H9 (cell line): ENCODE measurements around the gene PHF21A. TPM values are rescaled to one million over a fixed set of nuclear protein-coding genes. Genes with fewer than 3 reads are reported as not detected.
A peak's percentile ranks its signal among the peaks of the same experiment; 100 is the strongest.

Experiments used
- DNase-seq: peaks from one replicate; pipeline ENCODE4 v3.0.0-alpha.2; 2017
- H2AFZ ChIP-seq: one replicate; pipeline ENCODE4 v1.6.1; 2013; ENCODE audit warnings: mild to moderate bottlenecking, low read length, control low read depth, moderate library complexity
- H2AK5ac ChIP-seq: 2 replicates; pipeline ENCODE4 v1.6.1; 2013; ENCODE audit warnings: low read length, control low read depth, mixed read lengths; ENCODE audit not compliant: insufficient read length
- H2BK120ac ChIP-seq: one replicate; pipeline ENCODE4 v1.6.1; 2013; ENCODE audit warnings: low read depth, mild to moderate bottlenecking, low read length, control low read depth, inconsistent platforms; ENCODE audit not compliant: poor library complexity, severe bottlenecking
- H2BK12ac ChIP-seq: 2 replicates; pipeline ENCODE4 v1.6.1; 2013; ENCODE audit warnings: low read length, control low read depth, mixed read lengths, low read depth; ENCODE audit not compliant: insufficient read length
- H2BK15ac ChIP-seq: 2 replicates; pipeline ENCODE4 v1.6.1; 2013; ENCODE audit warnings: low read depth, low read length, control low read depth
- H2BK20ac ChIP-seq: one replicate; pipeline ENCODE4 v1.6.1; 2013; ENCODE audit warnings: low read depth, mild to moderate bottlenecking, low read length, control low read depth, inconsistent platforms; ENCODE audit not compliant: poor library complexity, severe bottlenecking
- H2BK5ac ChIP-seq: 2 replicates; pipeline ENCODE4 v1.6.1; 2013; ENCODE audit warnings: low read length, control low read depth, mixed read lengths; ENCODE audit not compliant: insufficient read length
- H3K14ac ChIP-seq: 2 replicates; pipeline ENCODE4 v1.6.1; 2013; ENCODE audit warnings: low read length, control low read depth; ENCODE audit not compliant: insufficient read depth
- H3K18ac ChIP-seq: 2 replicates; pipeline ENCODE4 v1.6.1; 2013; ENCODE audit warnings: low read depth, mild to moderate bottlenecking, mixed read lengths, low read length, control low read depth; ENCODE audit not compliant: insufficient read length
- H3K23ac ChIP-seq: 2 replicates; pipeline ENCODE4 v1.6.1; 2013; ENCODE audit warnings: low read length, control low read depth, mixed read lengths, low read depth; ENCODE audit not compliant: insufficient read length
- H3K23me2 ChIP-seq: 2 replicates; pipeline ENCODE4 v1.6.1; 2013; ENCODE audit warnings: low read depth, mild to moderate bottlenecking, mixed read lengths, low read length, control low read depth; ENCODE audit not compliant: insufficient read length, poor library complexity, severe bottlenecking
- H3K27ac ChIP-seq: 2 replicates; pipeline ENCODE4 v1.5.1; 2013; ENCODE audit warnings: low read length, control low read depth, mixed read lengths, low read depth; ENCODE audit not compliant: insufficient read length
- H3K27me3 ChIP-seq: 2 replicates; pipeline ENCODE4 v1.6.1; 2013; ENCODE audit warnings: low read length, control low read depth, inconsistent platforms; ENCODE audit not compliant: insufficient read depth
- H3K4ac ChIP-seq: 2 replicates; pipeline ENCODE4 v1.6.1; 2013; ENCODE audit warnings: low read depth, mild to moderate bottlenecking, control low read depth, inconsistent platforms, low read length, moderate library complexity
- H3K4me1 ChIP-seq: 2 replicates; pipeline ENCODE4 v1.6.1; 2013; ENCODE audit warnings: low read length, control low read depth, inconsistent platforms; ENCODE audit not compliant: insufficient read depth
- H3K4me2 ChIP-seq: 2 replicates; pipeline ENCODE4 v1.6.1; 2013; ENCODE audit warnings: low read length, control low read depth, mixed read lengths; ENCODE audit not compliant: insufficient read length, insufficient read depth
- H3K56ac ChIP-seq: 2 replicates; pipeline ENCODE4 v1.6.1; 2013; ENCODE audit warnings: low read depth, mild to moderate bottlenecking, mixed read lengths, low read length, control low read depth; ENCODE audit not compliant: insufficient read length
- H3K79me1 ChIP-seq: 2 replicates; pipeline ENCODE4 v1.6.1; 2013; ENCODE audit warnings: low read depth, mild to moderate bottlenecking, moderate library complexity, low read length, control low read depth, inconsistent platforms; ENCODE audit not compliant: insufficient read depth, poor library complexity, severe bottlenecking
- H3K79me2 ChIP-seq: 2 replicates; pipeline ENCODE4 v1.6.1; 2013; ENCODE audit warnings: low read length, control low read depth, inconsistent platforms; ENCODE audit not compliant: insufficient read depth
- H3K9ac ChIP-seq: 2 replicates; pipeline ENCODE4 v1.6.1; 2013; ENCODE audit warnings: low read length, control low read depth, mixed read lengths; ENCODE audit not compliant: insufficient read length; ENCODE audit errors: extremely low read depth
- H3K9me3 ChIP-seq: one replicate; pipeline ENCODE4 v1.6.1; 2013; ENCODE audit warnings: low read depth, low read length, inconsistent platforms; ENCODE audit not compliant: control insufficient read depth
- H3T11ph ChIP-seq: one replicate; pipeline ENCODE4 v1.6.1; 2013; ENCODE audit warnings: mild to moderate bottlenecking, low read length, control low read depth, inconsistent platforms
- H4K20me1 ChIP-seq: one replicate; pipeline ENCODE4 v1.6.1; 2013; ENCODE audit not compliant: control insufficient read depth, insufficient read length, insufficient read depth
- H4K5ac ChIP-seq: 2 replicates; pipeline ENCODE4 v1.6.1; 2013; ENCODE audit warnings: low read depth, mild to moderate bottlenecking, mixed read lengths, low read length, control low read depth; ENCODE audit not compliant: insufficient read length
- H4K8ac ChIP-seq: replicated peaks from 2 replicates; pipeline ENCODE4 v1.6.1; 2013; ENCODE audit warnings: low read length, control low read depth, mixed read lengths, low read depth; ENCODE audit not compliant: insufficient read length
- H4K91ac ChIP-seq: 2 replicates; pipeline ENCODE4 v1.6.1; 2013; ENCODE audit warnings: low read depth, mild to moderate bottlenecking, moderate library complexity, mixed read lengths, low read length, control low read depth; ENCODE audit not compliant: insufficient read length
- H3K27ac Mint-ChIP-seq, 3 experiments: 2 replicates in 2 of 3; 3 replicates in 1 of 3; pipeline ENCODE4 v1.8.0; 2020 to 2021; ENCODE audit warnings: mixed read lengths in 3 of 3, mild to moderate bottlenecking in 1 of 3, moderate library complexity in 1 of 3
- H3K27me3 Mint-ChIP-seq: 2 replicates; pipeline ENCODE4 v1.8.0; 2021; ENCODE audit warnings: low read depth, mild to moderate bottlenecking, moderate library complexity, mixed read lengths
- H3K36me3 Mint-ChIP-seq, 3 experiments: 2 replicates in 2 of 3; 3 replicates in 1 of 3; pipeline ENCODE4 v1.8.0; 2020 to 2021; ENCODE audit warnings: low read depth in 3 of 3, mixed read lengths in 3 of 3; ENCODE audit not compliant: insufficient read depth in 1 of 3
- H3K4me1 Mint-ChIP-seq, 2 experiments: 2 replicates each; pipeline ENCODE4 v1.8.0; 2020; ENCODE audit warnings: mixed read lengths in 2 of 2
- H3K4me3 Mint-ChIP-seq, 2 experiments: 2 replicates in 1 of 2; 3 replicates in 1 of 2; pipeline ENCODE4 v1.8.0; 2020 to 2021; ENCODE audit warnings: mild to moderate bottlenecking in 2 of 2, mixed read lengths in 2 of 2, moderate library complexity in 1 of 2
- H3K9me3 Mint-ChIP-seq, 2 experiments: 2 replicates in 1 of 2; 3 replicates in 1 of 2; pipeline ENCODE4 v1.8.0; 2020; ENCODE audit warnings: mild to moderate bottlenecking in 2 of 2, mixed read lengths in 2 of 2, moderate library complexity in 1 of 2
- CTCF ChIP-seq: fragments of 200-600 bp; sonication (generic); conservative IDR thresholded peaks from 3 replicates; pipeline ENCODE4 v1.8.0; 2021; ENCODE audit warnings: antibody characterized with exemption, mild to moderate bottlenecking
- WGBS: extraction: QIAGEN DNeasy Blood & Tissue Kit; methylation state at CpG from one replicate; pipeline ENCODE4 v1.1.7; 2013; ENCODE audit warnings: missing lambda C conversion rate, low lambda C conversion rate, mixed read lengths; ENCODE audit not compliant: insufficient read length; ENCODE audit errors: extremely low coverage; 5-methylcytosine and 5-hydroxymethylcytosine counted together
- total RNA-seq: library from RNA; stranded (reverse); gene quantifications from 2 replicates; pipeline ENCODE4 v1.2.1, GENCODE V29; 2021

The PHF21A gene
- total RNA-seq, 1 experiment from 2014 or later = 33.8 TPM

- Histone ChIP-seq H2BK12ac (no peak overlapping the region), H3T11ph (no peak overlapping the region), H3K4me2 (no peak overlapping the region), H3K4me1 (no peaks in the 10 kb centered on the region), H2AK5ac (no peak overlapping the region), H2BK20ac (no peak overlapping the region), H2BK15ac (no peak overlapping the region), H4K5ac (no peak overlapping the region), H3K4ac (no peak overlapping the region), H2AFZ (no peak overlapping the region), H3K9ac (no peak overlapping the region), H3K14ac (no peak overlapping the region), H4K8ac (no peak overlapping the region), H2BK5ac (no peak overlapping the region), H3K23me2 (peaks cover 5% of the 10 kb centered on the region), H3K23ac (no peak overlapping the region), H4K91ac (no peak overlapping the region), H4K20me1 (no peaks in the 10 kb centered on the region), H3K9me3 (no peaks in the 10 kb centered on the region), H3K27ac (no peak overlapping the region), H2BK120ac (no peak overlapping the region), H3K56ac (no peak overlapping the region), H3K79me1 (no peaks in the 10 kb centered on the region), H3K27me3 (no peaks in the 10 kb centered on the region), H3K79me2 (no peaks in the 10 kb centered on the region; the same call in 1 of the 2 replicates), H3K18ac (no peak overlapping the region)
- H3K27me3 Mint-ChIP-seq = peaks cover 2% of the 10 kb centered on the region; the same call in 1 of the 2 replicates
- H3K9me3 Mint-ChIP-seq = no peaks in the 10 kb centered on the region
- no peak overlapping the region for H3K4me3 Mint-ChIP-seq
- peak; percentile 24 for DNase-seq
- peak overlapping the region in 1 of 3 experiments; percentile 30; a peak in 1 of 7 replicates for H3K27ac Mint-ChIP-seq
- peaks cover 11 to 17% of the 10 kb centered on the region in 2 experiments for H3K4me1 Mint-ChIP-seq
- no peak for TF ChIP-seq CTCF
- no CpG with 5 or more reads among the region's 15 CpGs for WGBS
- peaks cover 22 to 63% (median 61%) of the 10 kb centered on the region in 3 experiments for H3K36me3 Mint-ChIP-seq
Observed at GRCh38 chr11:45927332-45927683, 193.9 kb downstream of the PHF21A start.
